Fibroblast of villous mesenchyme (primary cell): Measurements from ENCODE around the gene NELL1. TPM values are rescaled to one million over a fixed set of nuclear protein-coding genes. Genes with fewer than 3 reads are reported as not detected.

Experiments
- DNase-seq: peaks from one replicate; pipeline ENCODE4 v3.0.0-alpha.2; 2010; ENCODE audit warnings: low read depth
- H3K4me3 ChIP-seq: 2 replicates; pipeline ENCODE4 v1.5.1; 2011; ENCODE audit warnings: low read depth, mild to moderate bottlenecking, low read length
- total RNA-seq: library from RNA; depleted of rRNA; stranded (reverse); fragments of >200 nt; gene quantifications from 2 replicates; pipeline ENCODE4 v1.2.3, GENCODE V29; 2012
- TF ChIP-seq, protein P1 (sequence below): IDR thresholded peaks from 2 replicates; pipeline ENCODE4 v1.5.1; 2012; ENCODE audit warnings: low read depth, mild to moderate bottlenecking, low read length; ENCODE audit not compliant: insufficient read depth

The NELL1 gene
- total RNA-seq, 1 donor: not detected

DNA sequence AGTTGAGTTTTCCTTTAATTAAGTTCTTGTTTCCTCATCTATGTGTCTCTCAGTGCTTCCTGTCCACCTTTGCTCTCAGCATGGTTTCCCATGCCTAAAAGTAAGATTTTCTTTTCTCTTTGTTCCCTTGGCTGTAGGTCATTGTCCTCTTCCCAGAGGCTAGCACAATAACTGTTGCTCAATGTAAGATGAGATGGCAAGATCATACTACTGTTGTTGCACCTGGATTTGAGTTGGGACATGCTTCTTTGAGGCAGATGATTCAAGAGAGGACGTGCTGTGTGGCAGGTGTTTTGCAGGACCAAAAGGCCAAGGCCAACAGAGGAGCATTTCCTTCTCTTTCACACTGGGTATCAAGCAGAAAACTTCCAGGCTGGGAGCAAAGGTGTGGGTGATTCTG is 11.3 kb upstream of the NELL1 start:
- TF ChIP-seq, protein P1, sequence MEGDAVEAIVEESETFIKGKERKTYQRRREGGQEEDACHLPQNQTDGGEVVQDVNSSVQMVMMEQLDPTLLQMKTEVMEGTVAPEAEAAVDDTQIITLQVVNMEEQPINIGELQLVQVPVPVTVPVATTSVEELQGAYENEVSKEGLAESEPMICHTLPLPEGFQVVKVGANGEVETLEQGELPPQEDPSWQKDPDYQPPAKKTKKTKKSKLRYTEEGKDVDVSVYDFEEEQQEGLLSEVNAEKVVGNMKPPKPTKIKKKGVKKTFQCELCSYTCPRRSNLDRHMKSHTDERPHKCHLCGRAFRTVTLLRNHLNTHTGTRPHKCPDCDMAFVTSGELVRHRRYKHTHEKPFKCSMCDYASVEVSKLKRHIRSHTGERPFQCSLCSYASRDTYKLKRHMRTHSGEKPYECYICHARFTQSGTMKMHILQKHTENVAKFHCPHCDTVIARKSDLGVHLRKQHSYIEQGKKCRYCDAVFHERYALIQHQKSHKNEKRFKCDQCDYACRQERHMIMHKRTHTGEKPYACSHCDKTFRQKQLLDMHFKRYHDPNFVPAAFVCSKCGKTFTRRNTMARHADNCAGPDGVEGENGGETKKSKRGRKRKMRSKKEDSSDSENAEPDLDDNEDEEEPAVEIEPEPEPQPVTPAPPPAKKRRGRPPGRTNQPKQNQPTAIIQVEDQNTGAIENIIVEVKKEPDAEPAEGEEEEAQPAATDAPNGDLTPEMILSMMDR: no peak

DNA sequence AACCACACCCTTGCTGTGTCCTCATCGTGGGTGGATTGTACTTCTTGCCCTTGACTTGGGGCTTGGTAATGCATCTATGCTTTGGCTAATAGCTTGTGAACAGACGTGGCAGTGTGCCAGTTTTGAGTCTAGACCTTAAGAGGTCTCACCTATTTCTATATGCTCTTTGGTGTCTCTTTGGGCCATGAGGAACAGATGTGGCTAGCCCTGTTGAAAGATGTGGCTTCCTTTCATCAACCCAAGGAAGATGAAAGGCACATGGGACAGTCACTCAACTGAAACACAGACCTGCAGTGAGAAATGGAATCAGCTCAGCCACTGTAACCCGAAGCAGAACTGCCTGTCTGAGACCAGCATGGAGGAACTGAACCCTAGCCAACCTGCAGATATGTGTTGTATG is 7.9 kb upstream of the NELL1 start:
- no peak overlapping the region for H3K4me3 ChIP-seq
- no peak for DNase-seq
- TF ChIP-seq, protein P1: no peak

More for the DNA sequence above, 11.3 kb upstream of the NELL1 start:
- no peak overlapping the region for H3K4me3 ChIP-seq
- no peak for DNase-seq

DNA sequence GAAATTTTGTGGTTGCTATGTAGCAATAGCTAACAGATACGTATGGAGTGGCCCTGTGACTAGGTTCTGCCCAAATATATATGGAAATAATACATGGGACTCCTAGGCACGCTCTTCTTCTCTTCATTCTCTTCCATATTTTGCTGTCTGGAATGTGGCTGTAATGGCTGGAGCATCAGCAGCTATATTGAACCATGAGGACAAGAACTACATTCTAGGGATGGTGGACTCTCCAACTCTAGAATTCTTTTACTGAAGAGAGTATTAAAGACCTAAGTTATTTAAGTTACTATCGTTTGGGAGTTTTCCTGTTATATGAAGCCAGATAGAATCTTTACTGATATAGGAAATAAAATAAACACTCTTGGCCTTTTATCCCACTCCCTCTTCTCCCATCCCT is 7.5 kb upstream of the NELL1 start:
- no peak for DNase-seq
- TF ChIP-seq, protein P1: no peak

DNA sequence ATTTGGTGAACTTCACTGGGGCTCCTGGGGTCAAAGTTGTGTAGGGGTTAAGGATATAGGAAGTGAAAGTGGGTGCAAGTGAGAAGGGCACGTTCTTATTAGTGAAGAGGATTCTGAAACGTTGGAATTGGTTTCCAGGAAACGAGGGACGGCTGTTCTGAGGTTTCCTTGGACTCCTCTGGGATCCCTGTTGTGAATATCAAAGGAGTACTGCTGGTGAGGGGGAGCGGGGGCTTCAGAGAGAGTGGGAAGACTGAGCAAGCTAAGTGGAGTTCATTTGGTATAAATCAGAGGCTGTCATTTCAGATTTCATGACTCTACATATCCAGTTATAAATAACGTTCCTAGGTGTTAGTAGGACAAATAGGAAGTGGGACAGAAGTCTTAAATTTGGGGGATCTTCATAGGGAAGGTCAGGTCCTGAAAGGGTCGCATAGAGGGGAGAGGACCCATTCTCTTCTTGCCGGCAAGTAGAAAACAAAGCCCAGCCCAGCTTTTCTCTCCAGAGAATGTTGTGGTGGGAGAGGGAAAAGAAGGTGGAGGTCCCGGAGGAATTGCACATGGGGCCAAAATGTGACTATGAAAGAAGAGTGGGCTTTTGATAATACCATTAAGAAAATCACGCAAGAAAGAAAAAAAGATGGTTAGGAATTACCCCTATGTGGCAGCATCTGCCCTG is 1.1 kb upstream of the NELL1 start:
- no peak for DNase-seq
- no peak overlapping the region for H3K4me3 ChIP-seq
- TF ChIP-seq, protein P1: no peak

More for the DNA sequence above, 7.5 kb upstream of the NELL1 start:
- H3K4me3 ChIP-seq: no peak overlapping the region

DNA sequence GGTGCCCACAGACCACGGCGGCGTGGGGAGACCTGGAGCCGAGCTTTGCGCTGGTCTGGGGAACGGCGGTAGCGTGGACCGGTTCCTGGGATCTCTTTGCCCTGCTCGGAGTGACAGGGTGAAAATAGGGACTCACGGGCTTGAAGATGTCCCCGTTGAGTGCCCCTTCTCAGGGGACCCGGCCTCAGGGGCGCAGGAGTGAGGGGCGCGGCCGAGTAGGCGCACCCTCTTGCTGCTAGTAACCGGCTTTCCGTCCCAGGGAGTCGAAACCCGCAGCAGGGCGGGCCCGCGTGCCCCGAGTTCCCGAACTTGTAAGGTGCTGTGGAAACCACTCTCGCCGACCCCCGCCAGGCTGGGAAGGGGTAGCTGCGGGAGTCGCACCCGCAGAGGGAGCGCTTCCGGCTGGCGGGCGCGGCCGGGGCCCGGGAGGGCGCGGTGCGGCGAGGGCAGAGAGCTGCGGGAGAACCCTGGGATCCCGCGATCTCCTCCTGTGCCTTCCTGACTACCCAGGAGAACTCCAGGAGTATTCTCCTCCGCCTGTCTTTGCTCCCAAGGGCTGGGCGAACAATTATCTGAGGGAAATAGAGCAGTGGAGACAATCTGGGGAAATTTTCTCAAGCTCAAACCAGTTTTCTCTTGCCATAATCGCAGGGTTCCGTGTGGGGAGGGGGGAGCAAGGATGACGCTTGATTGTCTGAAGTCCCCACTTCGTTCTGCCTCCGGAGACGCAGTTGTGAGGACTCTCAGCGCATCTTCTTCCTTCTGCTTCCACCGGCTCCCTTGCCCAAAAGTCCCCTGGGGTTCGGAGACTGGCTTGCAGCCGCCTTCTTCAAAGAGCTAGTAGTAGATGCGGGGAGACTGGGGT is 666 bp downstream of the NELL1 start:
- DNase-seq: no peak
- no peak overlapping the region for H3K4me3 ChIP-seq
- TF ChIP-seq, protein P1: no peak

DNA sequence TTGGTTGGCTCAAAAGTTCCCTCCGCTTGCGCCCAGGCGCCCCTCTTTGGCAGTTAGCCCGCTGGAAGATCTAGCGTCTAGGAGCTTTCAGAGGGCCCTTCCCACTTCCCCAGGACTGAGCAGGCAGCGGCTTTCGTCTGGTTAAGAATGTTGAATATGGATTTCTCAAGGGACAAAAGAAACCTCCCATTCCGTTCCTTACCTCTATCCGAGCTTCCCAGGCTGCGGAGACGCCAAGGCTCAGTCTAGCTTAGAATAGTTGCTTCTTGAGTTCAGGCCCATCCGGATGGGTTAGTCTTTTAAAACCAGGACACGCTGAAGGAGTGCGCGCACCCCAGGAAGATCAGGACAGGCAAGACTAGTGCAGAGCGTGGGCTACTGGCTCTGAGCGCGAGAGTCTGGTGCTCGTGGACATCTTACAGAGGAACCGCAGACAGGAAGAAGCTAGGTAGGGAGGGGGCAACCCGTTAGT is 1.6 kb downstream of the NELL1 start:
- H3K4me3 ChIP-seq: no peak overlapping the region
- no peak for DNase-seq
- TF ChIP-seq, protein P1: no peak
